Pulmonary artery endothelial cell (primary cell): ENCODE data around the gene DMAC1. TPM values are rescaled to one million over a fixed set of nuclear protein-coding genes. Genes with fewer than 3 reads are reported as not detected.

ENCODE experiments used
- DNase-seq: peaks from one replicate; pipeline ENCODE4 v3.0.0-alpha.2; 2011; ENCODE audit warnings: low read depth, low spot score
- total RNA-seq: library from RNA; depleted of rRNA; stranded (reverse); fragments of >200 nt; gene quantifications from 2 replicates; pipeline ENCODE4 v1.2.3, GENCODE V29; 2014

DMAC1 gene
- total RNA-seq, 1 donor from 2014 or later, result 14.0 TPM

DNA sequence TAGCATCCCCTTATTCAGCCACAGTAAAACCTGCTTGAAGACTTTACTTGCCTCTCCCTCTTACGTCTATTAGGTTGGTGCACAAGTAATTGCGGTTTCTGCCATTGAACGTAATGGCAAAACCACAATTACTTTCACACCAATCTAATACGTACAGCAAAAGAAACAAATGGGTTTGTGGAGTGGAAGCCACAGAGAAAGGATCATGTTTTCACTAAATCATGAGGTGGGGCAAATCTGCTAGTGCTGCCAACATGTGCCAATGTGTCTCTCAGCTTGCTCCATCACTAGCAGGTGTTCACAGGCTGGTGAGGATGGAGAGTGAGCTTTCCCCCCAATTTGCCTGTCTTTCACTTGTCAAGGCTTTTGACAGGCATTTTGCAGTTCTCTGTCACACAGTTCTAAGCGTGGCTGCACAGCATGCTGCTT, 15.9 kb downstream of the DMAC1 start:
- DNase-seq, result no peak

DNA sequence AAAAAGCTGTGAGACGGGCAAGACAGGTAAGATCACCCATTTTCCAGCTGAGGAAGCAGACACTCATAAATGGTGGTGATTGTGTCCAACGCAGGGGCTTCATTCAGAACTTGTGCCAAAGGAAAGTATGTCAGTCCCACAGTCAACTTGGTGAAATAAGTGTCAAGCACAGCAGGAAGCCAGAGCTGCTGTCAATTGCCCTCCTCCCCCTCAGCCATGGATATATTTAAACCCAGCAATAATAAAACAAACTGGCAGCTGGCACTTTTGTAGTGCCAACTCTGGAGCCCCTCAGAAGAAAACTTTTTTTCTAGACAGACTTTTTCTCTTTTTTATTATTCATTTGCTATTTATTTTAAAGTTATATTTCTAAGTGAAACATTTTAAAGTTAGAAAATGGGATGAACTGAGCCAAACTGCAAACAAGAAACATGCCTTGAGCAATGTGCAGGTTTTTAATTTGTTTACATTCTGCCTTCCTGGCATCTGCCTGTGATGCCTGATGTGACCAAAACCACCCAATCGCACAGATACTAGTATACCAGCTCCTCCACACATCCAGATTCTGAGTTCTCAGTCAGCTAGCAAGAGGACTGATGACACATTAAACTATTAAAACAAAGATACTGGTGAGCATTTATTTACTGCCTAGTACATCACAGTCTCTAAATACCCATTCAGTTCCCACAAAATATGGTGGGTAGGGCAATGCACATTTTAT, 17.0 kb downstream of the DMAC1 start:
- DNase-seq, result no peak

DNA sequence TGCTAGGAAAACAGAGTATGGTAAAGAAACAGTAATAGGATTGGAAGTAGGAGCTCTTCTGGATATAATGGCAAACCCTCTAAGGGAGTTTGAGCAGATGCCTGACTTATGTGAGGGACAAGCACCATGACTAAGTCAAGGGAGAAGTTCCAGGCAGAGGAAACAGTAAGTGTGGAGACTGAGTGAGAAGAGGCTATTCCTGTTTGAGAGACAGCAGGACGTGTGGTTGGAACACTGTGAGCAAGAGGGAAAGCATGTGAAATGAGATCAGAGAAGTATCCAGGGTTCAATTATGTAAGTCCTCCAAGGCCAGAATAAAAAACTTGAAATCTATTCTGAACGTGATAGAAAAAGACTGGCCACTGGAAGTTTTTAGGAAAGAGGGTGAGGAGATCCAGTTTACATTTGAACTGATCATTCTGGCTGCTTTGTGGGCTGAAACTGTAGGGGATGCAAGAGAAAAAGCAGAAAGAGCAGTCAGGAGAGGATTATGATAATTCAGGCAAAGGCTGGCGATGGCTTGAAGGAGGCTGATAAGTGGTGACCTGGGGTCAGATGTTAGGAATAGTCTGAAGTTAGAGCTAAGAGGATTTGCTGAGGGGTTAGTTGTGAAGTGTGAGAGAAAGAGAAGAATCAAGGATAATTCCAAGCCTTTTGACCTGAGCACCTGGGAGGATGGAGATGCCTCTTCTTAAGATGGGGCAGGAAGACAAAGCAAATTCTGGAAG, 19.2 kb downstream of the DMAC1 start:
- DNase-seq, result no peak

DNA sequence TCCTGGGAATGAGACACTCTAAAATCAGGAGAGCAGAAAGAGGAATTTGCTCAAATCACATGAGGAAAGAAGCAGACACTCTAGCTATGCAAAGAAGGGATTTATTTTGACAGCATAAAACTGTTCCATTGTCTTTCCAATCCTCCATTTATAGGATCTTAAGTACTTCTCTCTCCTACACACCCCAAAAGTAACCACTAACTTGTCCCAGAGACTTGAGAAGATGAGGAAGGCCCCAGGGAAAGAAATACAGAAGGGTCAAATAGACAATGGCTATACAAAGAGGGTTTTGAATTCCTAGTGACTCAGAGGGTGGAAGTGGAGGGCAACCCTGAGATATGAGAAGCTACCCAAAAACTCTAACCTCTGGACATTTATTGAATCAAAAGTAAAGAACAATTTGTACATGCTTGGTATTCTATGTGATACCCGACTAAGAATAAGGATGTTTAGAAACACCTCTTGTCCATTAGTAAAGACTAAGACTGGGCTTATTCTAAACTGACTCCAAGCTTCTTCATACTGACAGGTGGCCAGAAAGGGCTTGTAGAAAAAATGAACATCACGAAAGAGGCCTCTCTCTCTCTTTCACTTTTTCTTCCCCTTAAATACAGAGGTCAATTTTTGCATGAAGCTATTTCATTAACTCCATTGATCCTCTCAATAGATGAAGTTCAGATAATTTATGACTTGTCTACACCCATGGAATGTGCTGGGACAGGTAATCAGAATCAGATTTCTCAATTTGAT, 20.6 kb downstream of the DMAC1 start:
- no peak for DNase-seq

DNA sequence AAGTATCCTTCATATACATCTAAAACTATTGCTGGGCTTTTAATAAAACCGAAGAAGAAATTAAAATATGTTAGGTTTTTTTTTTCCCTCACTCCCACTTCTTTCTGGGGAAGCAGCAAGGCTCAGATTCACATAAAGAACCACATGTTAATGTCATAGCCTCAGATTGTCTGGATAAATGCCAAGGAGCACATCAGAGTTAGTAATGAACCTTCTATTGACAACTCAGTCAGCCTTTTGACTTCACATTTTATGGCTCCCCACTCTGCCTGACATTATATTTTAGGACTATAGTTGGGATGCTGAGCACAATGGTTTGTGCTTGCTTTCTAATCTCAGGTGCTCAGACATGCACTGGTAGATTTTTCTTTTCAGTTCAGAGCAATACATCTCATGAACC, 21.8 kb downstream of the DMAC1 start:
- DNase-seq, result no peak

DNA sequence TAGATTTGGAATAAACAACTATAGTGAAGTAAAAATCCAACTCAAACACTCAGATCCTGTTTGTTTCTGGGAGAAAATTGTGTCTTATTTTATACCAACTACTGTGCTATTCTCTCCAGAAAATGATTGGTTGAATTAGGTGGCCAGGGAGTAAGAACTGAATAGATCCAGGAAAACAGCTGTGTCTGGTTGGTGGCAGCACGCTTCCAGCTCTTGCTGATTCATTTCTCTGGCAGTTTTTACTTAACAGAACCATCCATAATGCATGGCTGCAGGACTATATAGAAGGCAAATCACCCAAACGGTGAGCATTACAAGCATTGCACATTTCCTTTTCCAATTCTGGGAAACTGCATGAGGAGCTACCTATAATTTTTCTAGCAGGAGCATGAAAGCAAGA, 29.5 kb downstream of the DMAC1 start:
- DNase-seq, result no peak

DNA sequence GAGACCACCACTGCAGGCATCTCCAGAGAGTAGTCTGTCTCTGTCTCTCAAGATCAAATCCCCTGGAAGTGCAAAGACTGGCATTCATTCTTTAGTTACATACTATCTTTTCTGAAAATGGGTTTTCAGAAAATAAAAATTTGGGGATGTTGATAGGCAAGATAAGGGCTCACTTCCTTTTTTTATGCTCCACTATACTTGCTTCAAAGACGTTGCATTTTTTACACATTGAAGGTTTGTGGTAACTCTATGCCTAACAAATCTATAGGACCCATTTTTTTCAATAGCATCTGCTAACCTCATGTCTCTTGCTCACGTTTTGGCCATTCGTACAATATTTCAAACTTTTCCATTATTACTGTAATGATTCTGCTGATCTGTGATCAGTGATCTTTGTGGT, 37.0 kb downstream of the DMAC1 start:
- DNase-seq, result no peak

DNA sequence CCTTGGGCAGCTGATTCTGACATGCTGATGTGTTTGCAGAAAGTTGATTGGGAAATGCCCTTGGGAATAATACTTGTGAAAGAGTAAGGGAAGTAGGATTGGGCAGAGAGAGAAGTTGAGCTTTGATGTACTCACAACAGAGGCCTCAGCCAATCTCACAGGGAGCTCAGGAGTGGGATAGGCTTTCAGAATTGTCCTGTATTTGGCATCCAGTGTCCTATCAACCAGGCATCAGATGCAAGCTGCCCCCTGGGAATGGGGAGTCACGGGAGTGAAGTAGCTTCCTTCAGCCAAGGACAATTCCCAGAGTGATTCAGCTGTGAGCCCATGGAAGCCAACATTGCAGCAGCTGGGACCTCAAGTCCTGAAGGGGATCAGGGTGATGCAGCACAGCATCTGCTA, 39.6 kb downstream of the DMAC1 start:
- no peak for DNase-seq

DNA sequence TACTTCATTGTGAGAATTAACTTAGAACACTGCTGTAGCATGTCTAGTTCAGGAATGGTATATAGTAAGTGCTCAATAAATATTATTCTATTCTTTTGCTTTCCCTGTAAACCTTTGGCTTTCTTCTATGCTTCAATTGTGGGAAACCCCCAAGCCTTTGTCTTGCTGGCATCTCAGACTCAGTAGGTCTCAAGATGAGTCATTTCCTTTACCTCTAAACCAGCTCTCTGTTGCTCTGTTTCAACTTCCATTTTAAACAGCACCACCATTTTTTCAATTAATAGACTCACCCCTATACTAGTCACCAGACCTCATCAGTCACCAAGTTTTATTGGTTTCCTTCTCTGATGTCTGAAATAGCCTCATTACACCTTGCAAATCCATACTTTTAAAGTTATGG, 43.5 kb downstream of the DMAC1 start:
- no peak for DNase-seq

DNA sequence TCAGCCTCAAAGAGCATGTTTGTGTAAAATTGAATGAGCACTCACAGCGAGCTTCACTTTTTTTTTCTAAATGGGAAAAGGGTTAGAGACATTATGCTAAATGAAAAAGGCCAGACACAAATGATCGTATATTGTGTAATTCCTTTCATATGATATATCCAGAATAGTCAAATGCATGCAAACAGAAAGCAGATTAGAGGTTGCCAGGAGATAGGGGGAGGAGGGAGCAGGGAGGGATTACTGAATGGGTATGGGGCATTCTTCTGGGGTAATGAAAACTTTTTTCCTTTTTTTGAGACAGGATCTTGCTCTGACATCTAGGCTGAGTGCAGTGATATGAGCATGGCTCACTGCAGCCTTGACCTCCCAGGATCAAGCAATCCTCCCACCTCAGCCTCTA, 47.1 kb downstream of the DMAC1 start:
- DNase-seq, result no peak
